Activated CD8-positive, alpha-beta memory T cell treated with anti-CD3 and anti-CD28 coated beads, Interleukin-2, amount 50 U/mL, for 24 hours (primary cell): ENCODE results near the gene AGO3.

Experiments used
- DNase-seq: peaks from one replicate; pipeline ENCODE4 v3.0.0-alpha.2; 2020; ENCODE audit errors: extremely low read depth

AGO3 gene

GRCh38 chr1:36096500-36097432, 165.9 kb downstream of the AGO3 start:
- DNase-seq, result no peak

- no peak for DNase-seq
Measured at GRCh38 chr1:36097693-36098585, 167.0 kb downstream of the AGO3 start.

- DNase-seq, result no peak
Measured at GRCh38 chr1:36098650-36099365, 167.9 kb downstream of the AGO3 start.

DNA sequence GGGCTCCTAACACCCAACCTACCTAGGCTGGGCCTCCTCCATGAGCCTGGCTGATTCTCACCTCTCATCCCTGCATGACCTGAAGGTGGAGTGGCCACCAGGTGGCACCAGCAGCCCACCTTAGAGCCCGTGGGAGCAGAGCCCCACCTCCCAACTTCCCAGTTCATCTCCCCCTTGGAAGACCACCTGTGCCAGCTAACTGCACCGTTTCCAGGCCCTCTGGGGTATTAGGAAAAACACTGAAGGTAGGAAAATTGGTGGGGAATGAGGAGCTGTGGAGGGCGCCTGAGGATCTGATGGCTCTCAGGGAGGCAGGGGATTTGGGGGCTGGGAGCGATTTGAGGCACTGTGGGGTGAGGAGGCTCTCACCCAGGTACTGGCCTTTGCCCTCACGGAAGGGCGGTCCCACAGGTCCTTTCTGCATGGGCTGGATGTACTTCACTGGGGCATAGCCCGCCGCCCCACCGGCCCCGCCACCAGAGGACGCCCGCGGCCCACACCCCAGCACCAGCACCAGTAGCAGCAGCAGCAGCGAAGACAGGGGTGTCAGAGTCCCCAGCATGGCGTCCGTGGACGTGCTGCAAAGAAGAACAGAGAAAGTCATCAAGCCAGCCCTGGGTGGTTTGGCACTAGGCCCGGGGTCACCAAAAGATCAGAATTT, 168.9 kb downstream of the AGO3 start:
- DNase-seq, result peak; percentile 43

DNA sequence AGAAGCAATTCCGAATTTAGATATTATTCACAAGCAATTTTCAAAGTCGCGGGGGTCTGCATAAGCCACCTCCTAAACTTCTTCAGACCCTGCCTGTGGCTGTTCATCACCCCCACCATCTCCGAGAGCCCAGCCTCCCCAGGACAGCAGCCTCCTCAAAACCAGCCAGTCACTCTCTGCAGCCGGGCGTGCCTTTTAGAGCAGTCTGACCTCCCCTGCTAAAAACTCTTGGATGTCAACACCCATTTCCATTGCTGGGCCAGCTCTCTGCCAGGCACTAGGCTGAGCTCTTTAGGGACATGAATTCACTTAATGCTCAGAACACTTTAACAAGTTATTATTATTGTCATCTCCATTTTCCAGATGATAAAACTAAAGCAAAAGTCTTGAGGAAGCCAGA, 169.5 kb downstream of the AGO3 start:
- no peak for DNase-seq

GRCh38 chr1:36101546-36101945, 170.6 kb downstream of the AGO3 start:
- DNase-seq, result no peak

- DNase-seq, result no peak
Measured at GRCh38 chr1:36106269-36106668, 175.4 kb downstream of the AGO3 start.

DNA sequence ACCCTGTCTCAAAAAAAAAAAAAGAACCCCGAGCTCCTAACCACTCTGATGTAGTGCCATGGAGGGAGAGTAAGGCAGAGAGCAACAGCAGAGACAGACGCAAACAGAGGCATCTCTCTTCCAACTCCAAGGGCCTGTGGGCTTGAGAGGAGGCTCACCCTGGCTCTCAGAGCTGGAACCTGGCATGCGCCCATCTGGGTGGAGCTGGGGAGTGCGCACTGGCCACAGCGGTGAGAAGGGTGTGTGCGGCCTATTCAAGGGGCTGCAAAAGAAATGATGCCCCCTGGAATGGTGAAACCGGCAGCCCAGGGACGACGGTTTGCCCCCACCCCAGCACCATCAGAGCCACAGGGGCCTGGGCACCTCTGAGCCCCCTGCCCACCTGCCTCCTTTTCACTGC, 176.5 kb downstream of the AGO3 start:
- DNase-seq, result no peak

DNA sequence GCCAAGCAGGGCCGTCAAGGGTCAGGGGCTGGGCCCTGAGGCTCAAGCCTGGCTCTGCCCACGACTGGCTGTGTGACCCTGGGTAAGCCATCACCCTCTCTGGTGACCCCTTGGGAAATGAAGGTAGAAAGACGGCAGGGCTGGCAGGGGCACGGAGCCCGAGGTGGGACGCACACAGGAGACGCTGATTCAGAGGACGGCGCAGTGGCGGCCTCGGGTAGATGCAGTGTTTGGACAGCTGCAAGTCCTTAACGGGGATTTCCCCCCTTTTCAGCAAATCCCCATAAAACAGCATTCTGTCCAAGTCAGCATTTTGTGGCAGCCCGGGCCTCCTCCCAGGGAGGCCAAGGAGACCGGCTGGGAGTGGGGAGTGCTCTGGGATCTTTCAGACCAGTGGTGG, 177.4 kb downstream of the AGO3 start:
- DNase-seq, result no peak

- no peak for DNase-seq
Measured at GRCh38 chr1:36109041-36109679, 178.3 kb downstream of the AGO3 start.

DNA sequence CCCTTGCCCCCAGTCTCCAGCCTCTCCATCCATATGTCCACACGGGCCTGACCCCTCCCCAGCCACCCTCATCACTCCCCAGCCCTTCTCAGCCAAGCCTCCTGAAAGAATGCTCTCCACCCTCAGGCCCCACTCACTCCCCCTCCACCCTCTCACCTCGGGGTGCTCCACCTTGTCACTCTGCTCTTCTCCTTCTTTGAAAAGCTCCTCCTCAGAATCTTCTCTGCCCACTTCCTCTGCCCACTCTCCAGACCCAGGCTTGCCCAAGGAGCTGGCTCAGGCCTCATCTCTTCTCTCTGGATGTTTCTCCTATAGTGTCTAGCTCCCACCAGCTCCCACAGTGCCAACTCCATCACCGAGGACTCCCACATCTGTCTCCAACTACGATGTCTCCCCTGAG, 180.2 kb downstream of the AGO3 start:
- DNase-seq, result no peak

DNA sequence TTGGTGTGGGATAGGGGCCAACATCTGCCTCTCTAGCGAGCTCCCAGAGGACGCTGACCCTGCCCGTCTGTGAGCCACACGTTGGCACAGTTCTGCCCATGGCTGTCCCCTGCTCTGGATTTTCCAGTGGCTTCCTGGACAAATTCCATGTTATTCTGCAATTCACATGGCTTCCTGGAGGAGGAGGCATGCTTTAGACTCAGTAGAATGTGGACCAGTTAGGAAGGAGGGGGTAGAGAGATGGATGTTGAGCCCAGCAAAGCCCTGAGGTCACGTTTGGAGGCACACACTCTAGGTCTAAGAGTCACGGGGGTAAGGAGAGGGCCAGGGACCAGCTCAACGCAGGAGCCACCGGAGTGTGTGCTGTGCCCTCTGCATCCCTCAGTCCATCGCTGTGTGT, 181.9 kb downstream of the AGO3 start:
- DNase-seq, result no peak

DNA sequence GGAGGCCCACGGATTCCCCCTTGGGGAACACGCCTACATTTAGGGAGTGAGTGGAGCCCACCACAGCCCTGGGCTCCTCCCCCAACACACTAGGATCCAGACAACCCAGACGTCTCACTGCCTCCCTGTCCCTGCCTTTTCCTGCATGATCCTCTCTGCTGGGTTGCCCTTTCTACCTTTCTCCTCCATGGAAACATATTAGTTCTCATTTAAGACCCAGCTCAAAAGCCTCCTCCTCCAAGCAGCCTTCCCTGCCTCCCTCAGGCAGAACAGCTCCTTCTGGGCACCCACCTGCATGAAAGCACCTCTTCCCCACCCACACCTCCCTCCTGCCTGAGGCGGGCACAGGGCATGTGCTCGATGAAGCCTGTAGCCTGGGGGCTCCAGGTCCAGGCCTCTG, 183.5 kb downstream of the AGO3 start:
- no peak for DNase-seq

DNA sequence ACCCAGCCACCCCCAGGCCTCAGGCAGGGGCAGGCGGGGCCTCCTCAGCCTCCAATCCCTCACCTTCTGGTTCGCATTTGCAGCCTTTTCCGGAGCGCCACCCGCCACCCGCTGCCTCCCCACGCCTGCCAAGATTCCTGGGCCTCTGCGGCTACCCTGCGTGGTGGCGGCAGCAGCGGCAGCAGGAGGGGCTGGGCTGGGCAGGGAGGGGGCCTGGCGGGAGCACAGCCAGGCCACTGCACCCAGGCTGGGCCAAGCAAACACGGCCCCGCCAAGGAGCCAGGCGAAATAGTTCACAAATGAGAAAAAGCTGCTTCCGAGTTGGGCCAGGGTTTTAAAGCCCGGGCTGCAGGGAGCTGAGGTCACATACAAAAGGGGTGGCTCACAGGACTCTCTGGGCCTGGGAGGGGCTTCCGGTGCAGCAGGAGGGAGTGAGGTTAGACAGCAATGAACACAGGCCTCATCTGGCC, 184.3 kb downstream of the AGO3 start:
- DNase-seq, result no peak

GRCh38 chr1:36115931-36116330, 185.0 kb downstream of the AGO3 start:
- DNase-seq, result no peak

DNA sequence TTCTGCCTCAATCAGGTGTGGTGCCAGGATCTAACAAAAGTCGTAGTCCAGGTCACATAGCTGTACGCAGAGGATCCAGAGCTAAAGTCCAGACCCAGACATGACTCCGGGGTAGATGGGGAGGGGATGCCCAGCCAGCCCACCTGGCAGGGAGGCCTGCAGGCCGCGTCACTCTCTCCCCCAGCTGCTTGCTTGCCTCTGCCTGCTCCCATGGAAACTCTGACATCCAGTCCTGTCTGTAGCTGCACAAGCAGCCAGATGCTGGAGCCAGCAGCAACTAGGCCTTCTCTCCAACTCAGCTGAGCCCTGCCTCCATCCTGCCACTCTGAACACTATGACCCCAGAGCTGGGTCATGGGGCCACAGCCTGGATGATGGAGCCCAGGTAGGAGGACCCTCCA, 186.0 kb downstream of the AGO3 start:
- DNase-seq, result no peak

DNA sequence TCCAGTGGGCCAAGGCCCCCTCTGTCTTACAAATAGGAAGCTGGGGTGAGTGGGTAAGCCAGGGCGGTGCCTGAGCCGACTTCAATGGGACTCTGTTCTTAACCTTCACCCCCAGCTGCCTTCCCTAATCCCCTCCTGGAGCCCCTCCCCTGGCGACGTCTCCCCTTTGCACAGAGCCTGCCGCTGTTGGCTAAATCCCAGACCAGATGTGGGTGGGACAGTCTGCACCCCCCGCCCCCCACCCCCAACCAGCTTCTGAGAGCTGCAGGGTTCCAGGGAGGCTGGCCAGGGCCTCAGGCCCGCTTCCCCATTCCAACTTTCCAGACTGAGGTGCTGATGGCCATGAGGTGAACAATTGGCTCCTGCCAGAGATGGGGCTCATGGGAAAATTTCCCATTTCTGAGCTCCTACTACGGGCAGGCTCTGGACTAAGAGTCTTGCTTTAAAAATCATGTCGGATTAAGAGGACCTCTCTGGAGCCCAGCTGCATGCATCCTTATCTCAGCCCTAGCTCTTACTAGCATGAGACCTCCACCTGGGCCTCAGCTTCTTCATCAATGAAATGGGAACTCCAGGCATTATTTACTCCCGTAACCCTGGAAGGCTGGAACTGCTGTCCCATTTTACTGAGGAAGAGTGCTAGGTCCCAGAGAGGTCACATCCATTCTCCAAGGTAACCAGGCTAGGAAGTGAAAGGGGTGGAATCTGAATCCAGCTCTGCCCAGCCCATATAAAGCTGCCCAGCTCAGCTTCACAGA, 187.7 kb downstream of the AGO3 start:
- no peak for DNase-seq

DNA sequence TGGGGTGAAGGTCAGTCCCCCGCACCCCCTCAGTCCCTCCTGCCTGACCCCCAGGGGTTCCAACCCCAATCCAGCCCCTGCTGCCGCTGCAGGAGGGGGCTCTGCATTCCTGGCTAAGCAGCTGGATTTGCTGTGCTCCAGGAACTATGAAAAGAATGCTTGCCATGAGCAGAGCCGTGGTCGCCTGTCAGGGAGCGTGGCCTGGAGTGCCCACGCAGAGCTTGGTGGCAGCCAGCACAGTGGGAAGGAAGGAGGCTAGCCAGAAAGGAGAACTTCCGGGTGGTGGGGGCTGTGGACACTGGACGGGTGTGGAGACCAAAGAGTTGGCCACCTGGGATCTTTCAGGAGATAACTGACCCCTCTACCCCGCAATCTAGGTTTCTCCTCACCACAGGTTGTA, 188.6 kb downstream of the AGO3 start:
- DNase-seq, result no peak
